Skin of body (tissue), 2 donors: ENCODE measurements around the gene APEH. TPM values are rescaled to one million over a fixed set of nuclear protein-coding genes. Genes with fewer than 3 reads are reported as not detected.
"Not testable (repeated sequence)": the region's sequence is repeated elsewhere in the genome, so short reads cannot be mapped to it uniquely, and the experiment has no call there.

Experiments used
- DNase-seq: peaks from one replicate; lab custom pipeline; 2025; lab: John Stamatoyannopoulos, UW
- total RNA-seq: library from RNA; depleted of rRNA; stranded (reverse); fragments of >200 nt; gene quantifications from one replicate; pipeline ENCODE4 v1.2.3, GENCODE V29; 2014

Gene APEH
- total RNA-seq, 1 donor from 2014 or later: 41.8 TPM

GRCh38 chr3:49667701-49668413 lies 6.3 kb upstream of the APEH start:
- no peak for DNase-seq

- DNase-seq: no peak
Observed at GRCh38 chr3:49668414-49668797, 5.7 kb upstream of the APEH start.

DNA sequence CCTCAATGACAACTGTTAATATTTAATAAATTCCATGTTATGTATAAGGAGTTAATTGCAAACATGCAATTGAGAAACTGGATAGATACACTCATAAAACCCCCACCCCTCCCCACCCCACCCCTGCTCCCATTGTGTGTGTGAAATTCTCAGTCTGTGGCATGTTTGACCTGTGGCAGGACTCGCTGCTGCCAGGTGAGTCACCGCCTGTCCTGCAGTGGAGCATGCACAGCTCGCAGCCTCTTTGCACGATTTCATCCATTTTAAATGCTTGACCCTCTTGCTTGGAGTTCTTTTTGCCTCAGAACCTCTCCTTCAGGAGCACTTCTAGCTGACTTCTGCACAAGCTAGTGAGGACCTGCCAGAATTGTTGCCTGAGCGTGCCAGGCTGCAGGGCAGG lies 5.3 kb upstream of the APEH start:
- no peak for DNase-seq

DNA sequence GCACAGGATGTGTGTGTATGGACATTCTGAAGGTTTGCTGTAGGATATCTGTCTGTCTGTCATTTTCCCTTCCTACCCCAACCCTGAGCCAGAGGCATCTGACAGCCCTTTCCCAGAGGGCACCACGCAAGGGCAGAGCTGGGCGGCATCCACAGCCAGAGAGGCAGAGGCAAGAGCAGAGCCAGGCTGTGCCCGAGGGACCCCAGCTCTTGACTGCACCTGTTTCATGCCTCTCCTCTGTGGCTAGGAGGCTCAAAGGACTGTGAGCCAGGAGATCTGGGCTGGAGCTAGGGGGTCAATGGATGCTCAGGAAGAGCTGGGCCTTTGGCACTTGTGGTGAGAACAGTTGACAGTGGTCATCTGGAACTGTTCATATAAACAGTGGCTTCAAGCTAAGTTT lies 4.8 kb upstream of the APEH start:
- no peak for DNase-seq

- DNase-seq: no peak
Observed at GRCh38 chr3:49670940-49671290, 3.2 kb upstream of the APEH start.

- DNase-seq: no peak
Observed at GRCh38 chr3:49671291-49672288, 2.6 kb upstream of the APEH start.

- no peak for DNase-seq
Observed at GRCh38 chr3:49673121-49673714, 933 bp upstream of the APEH start.

DNA sequence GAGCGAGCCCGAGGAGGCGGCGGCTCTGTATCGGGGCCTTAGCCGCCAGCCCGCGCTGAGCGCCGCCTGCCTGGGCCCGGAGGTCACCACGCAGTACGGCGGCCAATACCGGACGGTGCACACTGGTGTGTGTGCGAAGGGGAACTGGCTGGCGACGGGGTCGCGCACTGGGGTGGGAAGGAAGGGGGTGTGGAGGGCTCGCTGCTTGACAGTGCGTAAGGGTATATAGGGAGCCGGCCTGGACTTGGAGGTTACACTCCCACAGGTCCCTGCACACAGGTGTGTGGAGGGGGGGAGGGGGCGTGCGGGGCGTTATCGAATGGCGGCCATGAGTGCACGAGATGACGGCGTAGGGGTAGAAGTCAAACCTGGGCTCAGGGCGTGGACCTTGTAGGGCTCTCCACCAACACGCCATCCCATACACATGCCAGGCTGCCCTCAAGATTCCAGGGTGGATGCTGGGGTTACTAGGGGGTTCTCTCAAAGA lies 389 bp downstream of the APEH start:
- DNase-seq: no peak

GRCh38 chr3:49675912-49676311 lies 1.8 kb downstream of the APEH start:
- no peak for DNase-seq

GRCh38 chr3:49680493-49681231 lies 6.5 kb downstream of the APEH start:
- DNase-seq: no peak

GRCh38 chr3:49681232-49681522 lies 7.0 kb downstream of the APEH start:
- DNase-seq: no peak

DNA sequence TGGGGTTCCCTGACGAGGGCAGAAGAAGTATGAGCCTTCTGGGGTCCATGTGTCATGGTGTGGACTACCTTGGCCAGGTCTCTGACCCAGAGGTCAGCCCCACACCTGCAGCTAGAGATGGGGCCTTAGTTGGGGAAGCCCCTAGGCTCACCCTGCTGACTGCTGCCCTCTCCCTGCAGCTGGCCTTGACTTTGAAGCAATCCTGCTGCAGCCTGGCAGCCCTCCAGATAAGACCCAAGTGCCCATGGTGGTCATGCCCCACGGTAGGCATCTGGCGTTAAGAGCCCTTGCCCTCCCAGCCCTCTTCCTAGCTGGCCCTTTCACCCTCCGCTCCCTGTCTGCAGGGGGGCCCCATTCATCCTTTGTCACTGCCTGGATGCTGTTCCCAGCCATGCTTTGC lies 7.4 kb downstream of the APEH start:
- DNase-seq: no peak

DNA sequence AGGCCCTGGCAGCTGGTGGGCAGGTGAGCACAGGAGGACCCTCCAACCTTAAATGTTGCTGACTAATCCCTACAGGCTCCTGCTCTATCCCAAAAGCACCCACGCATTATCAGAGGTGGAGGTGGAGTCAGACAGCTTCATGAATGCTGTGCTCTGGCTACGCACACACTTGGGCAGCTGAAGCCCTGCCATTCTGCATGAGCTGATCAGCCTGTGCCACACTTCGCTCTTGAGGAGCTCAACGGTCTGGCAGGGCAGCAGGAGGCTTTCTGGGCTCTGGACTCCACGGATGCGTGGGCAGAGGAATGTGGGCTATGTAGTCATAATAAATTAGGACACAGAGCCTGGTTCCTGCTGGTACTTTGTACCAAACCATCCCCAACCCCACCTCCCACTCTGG lies 9.0 kb downstream of the APEH start:
- DNase-seq: no peak

DNA sequence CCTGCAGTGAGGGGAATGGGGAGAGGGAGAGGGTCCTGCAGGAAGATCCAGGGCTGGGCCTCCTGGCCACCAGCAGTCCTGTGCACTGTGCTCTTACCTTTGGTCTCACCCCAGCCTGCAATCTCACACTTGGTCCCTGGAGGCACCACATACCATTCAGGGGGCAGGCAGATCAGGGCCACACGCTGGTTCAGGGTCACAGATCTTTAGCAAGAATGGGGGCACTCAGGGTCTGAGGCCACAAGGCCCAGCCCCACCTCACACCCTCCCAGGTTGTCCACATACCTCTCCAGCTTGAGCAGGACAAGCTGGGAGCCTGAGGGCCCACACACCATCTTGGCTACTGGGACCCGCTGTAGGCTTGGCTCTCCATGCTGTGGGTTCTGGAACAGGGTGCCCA lies 10.3 kb downstream of the APEH start:
- not testable (repeated sequence) for DNase-seq

DNA sequence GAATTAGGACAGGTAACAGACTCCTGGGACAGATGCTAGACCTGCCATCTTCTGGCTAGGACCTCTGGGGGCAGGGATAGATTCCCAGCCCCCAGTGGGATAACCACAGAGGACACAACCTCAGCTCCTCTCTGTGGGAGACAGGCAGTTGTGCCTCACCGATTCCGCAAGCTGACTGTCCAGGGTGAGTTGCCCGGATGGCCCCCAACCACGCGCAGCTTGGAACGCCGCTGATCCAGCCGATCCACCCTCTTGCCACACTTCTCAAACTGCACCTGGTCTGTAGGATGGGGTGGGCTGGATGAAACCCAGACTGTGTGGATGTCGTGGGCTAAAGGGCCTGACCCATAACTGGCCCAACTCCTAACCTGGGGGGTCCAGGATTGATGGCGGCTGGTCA lies 11.0 kb downstream of the APEH start:
- DNase-seq: not testable (repeated sequence)

GRCh38 chr3:49685846-49686245 lies 11.7 kb downstream of the APEH start:
- DNase-seq: not testable (repeated sequence)

GRCh38 chr3:49686346-49686745 lies 12.2 kb downstream of the APEH start:
- DNase-seq: not testable (repeated sequence)

- DNase-seq: not testable (repeated sequence)
Observed at GRCh38 chr3:49686769-49687423, 12.7 kb downstream of the APEH start.

DNA sequence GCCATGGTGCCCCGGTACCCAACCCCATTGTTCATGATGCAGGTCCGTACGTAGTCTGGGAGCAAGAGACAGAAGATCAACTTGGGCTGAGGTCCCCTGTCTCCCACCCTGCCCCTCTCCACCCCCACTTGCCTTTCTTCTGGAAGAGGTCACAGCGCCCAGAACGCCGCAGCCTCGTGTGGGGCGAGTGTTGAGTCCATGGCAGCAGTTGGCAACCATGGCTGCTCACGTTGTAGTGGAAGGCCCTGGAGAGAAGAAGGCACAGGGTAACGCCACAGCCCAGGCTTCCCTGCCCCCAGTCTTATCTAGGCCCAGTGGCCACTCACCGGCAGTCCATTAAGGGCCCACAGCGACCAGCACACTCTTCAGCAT lies 13.3 kb downstream of the APEH start:
- not testable (repeated sequence) for DNase-seq

DNA sequence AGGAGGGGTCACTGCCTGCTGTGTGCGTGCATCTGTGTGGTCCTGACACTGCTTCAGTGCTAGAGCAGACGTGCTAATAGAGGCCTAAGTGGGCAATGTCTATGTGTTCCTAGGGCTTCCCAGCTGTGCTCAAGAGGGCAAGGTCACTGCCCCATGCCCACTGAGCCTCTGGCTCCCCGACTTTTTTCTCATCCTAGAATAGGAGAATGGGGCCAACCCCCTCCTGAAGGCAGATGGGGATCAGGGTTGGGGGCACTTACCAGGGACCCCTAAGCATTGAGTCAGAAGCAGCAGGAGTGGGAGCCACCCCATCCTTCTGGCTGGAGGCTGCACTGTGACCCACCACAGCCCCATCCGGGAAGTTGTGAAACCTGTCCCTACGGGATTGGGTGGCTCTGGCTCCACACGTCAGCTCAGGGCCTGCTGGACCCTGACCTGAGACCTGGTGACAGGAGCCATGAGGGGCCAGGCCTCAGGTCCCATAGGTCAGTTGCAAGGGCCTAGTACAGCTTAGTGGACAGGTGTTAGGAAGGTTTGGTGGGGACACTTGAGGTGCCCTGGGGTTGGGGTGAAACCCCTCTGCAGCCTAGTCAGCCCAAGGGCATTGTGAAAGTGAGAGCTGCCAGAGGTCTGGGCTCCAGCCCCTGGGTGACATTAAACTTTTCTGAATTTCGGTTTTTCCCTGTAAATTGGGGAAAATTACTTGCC lies 14.3 kb downstream of the APEH start:
- not testable (repeated sequence) for DNase-seq
